ENCODE data around the gene ELP1.

The ELP1 gene

GRCh38 chr9:108859459-108860114, 74.3 kb downstream of the ELP1 start:
- CTCF ChIA-PET = interaction anchor here (0.6 kb wide), 1 partner anchor 1076 kb away, joined by 3 read pairs; no protein-coding TSS in a partner anchor
- no peaks in the 10 kb centered on the region for H3K4me1 ChIP-seq (ENCODE audit: control insufficient read depth, insufficient read depth, low read length)
- no peaks in the 10 kb centered on the region for H3K36me3 ChIP-seq (ENCODE audit: control insufficient read depth in 2 of 2, insufficient read depth in 1 of 2, low read length in 2 of 2)
- no peaks in the 10 kb centered on the region for H3K9me3 ChIP-seq (ENCODE audit: control insufficient read depth, insufficient read depth, low read depth, low read length)
- POLR2A ChIA-PET = no interaction called here
- no peak overlapping the region for H3K4me3 ChIP-seq (ENCODE audit: low read depth, low read length)
- no peak overlapping the region for H3K27ac ChIP-seq (ENCODE audit: extremely low read depth, low read depth, low read length)
- TF ChIP-seq ZNF274 (IDR thresholded peaks at IDR 0.05; ENCODE audit: low read length) (no peak), ZNF274 (tag by site-specific recombination; IDR thresholded peaks at IDR 0.05; ENCODE audit: borderline replicate concordance) (no peak), YY1 (tag by site-specific recombination; IDR thresholded peaks at IDR 0.05) (no peak), ZNF391 (tag by site-specific recombination; IDR thresholded peaks at IDR 0.05; ENCODE audit: borderline replicate concordance, low read depth) (no peak), ZNF311 (tag by site-specific recombination; IDR thresholded peaks at IDR 0.05; ENCODE audit: borderline replicate concordance) (no peak)

GRCh38 chr9:108857572-108857971, 76.4 kb downstream of the ELP1 start:
- no peaks in the 10 kb centered on the region for H3K36me3 ChIP-seq (ENCODE audit: control insufficient read depth in 2 of 2, insufficient read depth in 1 of 2, low read length in 2 of 2)
- H3K27ac ChIP-seq (ENCODE audit: extremely low read depth, low read depth, low read length) = no peak overlapping the region
- POLR2A ChIA-PET = no interaction called here
- H3K4me1 ChIP-seq (ENCODE audit: control insufficient read depth, insufficient read depth, low read length) = no peaks in the 10 kb centered on the region
- H3K9me3 ChIP-seq (ENCODE audit: control insufficient read depth, insufficient read depth, low read depth, low read length) = no peaks in the 10 kb centered on the region
- TF ChIP-seq ZNF175 (tag by site-specific recombination; IDR thresholded peaks at IDR 0.05) = no peak
- no peak for TF ChIP-seq ZNF777 (tag by site-specific recombination; IDR thresholded peaks at IDR 0.05; ENCODE audit: borderline replicate concordance)
- TF ChIP-seq ZNF24 (tag by site-specific recombination; IDR thresholded peaks at IDR 0.05) = no peak
- TF ChIP-seq ZNF501 (tag by site-specific recombination; IDR thresholded peaks at IDR 0.05) = no peak
- no peak for TF ChIP-seq HOXA7 (CRISPR knock-in tag; IDR thresholded peaks at IDR 0.05; ENCODE audit: borderline replicate concordance)
- no peak overlapping the region for H3K4me3 ChIP-seq (ENCODE audit: low read depth, low read length)
- CTCF ChIA-PET = interaction anchor here (0.7 kb wide), 1 partner anchor 1425 kb away, joined by 3 read pairs; no protein-coding TSS in a partner anchor

DNA sequence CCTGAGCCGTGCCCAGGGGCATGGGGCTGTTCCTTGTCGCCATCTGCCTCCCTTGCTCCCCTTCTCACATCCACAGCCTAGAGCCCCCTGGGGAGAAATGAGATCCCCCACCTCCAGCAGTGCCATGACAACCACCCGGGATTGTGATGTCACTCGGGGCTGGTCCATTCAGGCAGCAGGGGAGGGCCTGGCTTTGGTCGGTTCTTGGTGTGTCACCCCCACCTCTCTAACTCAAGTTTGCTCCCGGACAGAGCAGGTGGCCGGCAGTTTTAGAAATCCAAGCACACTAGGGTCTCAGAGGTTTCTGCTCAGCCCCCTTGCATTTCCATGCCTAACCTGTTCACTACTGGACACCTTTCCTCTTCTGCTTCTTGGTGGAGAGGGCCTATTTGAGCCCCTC, 78.0 kb downstream of the ELP1 start, which contains the start of gene ACTL7B:
ACTL7B (minus strand) TSS at position 99 of the 400 bp plus-strand sequence; CDS start at position 43, 56 bp downstream.
- ChIA-PET POLR2A (no interaction called here), CTCF (no interaction called here)
- Histone ChIP-seq H3K36me3 (ENCODE audit: control insufficient read depth in 2 of 2, insufficient read depth in 1 of 2, low read length in 2 of 2) (no peaks in the 10 kb centered on the region), H3K4me3 (ENCODE audit: low read depth, low read length) (no peak within 1 kb of the TSS), H3K27ac (ENCODE audit: extremely low read depth, low read depth, low read length) (no peak within 1 kb of the TSS), H3K4me1 (ENCODE audit: control insufficient read depth, insufficient read depth, low read length) (no peaks in the 10 kb centered on the region), H3K9me3 (ENCODE audit: control insufficient read depth, insufficient read depth, low read depth, low read length) (no peaks in the 10 kb centered on the region)
- TF ChIP-seq ZNF449 (tag by site-specific recombination; IDR thresholded peaks at IDR 0.05) = no peak
- no peak for TF ChIP-seq KLF1 (tag by site-specific recombination; IDR thresholded peaks at IDR 0.05)
- TF ChIP-seq SCRT2 (tag by site-specific recombination; IDR thresholded peaks at IDR 0.05) = no peak
- TF ChIP-seq ZFP37 (tag by site-specific recombination; IDR thresholded peaks at IDR 0.05) = no peak
- TF ChIP-seq ZNF701 (tag by site-specific recombination; IDR thresholded peaks at IDR 0.05) = no peak
- TF ChIP-seq ZNF513 (tag by site-specific recombination; IDR thresholded peaks at IDR 0.05) = no peak
- no peak for TF ChIP-seq ZNF350 (tag by site-specific recombination; IDR thresholded peaks at IDR 0.05)

Measured in HEK293 (cell line).